GM23338 (cell line): ENCODE data around the gene PPP2R3B.

Source experiments
- CREB1 ChIP-seq: fragments of 250-450 bp; sonication (Bioruptor Pico); IDR thresholded peaks from 2 replicates; pipeline ENCODE4 v1.5.0; 2020; ENCODE audit warnings: low read depth, mild to moderate bottlenecking, moderate library complexity
- CTCF ChIP-seq, 2 experiments: fragments of 200-600 bp in 1 of 2; sonication (generic) in 1 of 2; conservative IDR thresholded peaks; 2 replicates each; pipeline versions ENCODE4 v1.5.1 to v1.6.1; 2016 to 2017; ENCODE audit warnings: antibody characterized with exemption in 2 of 2, low read depth in 2 of 2, mild to moderate bottlenecking in 2 of 2, moderate library complexity in 1 of 2
- EZH2 ChIP-seq: fragments of 200-600 bp; sonication (generic); IDR thresholded peaks from one replicate; pipeline ENCODE4 v1.8.0; 2017; ENCODE audit warnings: antibody characterized with exemption, mild to moderate bottlenecking, low read depth; ENCODE audit not compliant: unreplicated experiment
- EZH2phosphoT487 ChIP-seq: fragments of 200-600 bp; sonication (generic); IDR thresholded peaks from one replicate; pipeline ENCODE4 v1.8.1; 2018; ENCODE audit warnings: antibody characterized with exemption; ENCODE audit not compliant: unreplicated experiment
- REST ChIP-seq: IDR thresholded peaks from one replicate; pipeline ENCODE4 v1.6.1; 2018; ENCODE audit warnings: antibody characterized with exemption; ENCODE audit not compliant: unreplicated experiment
- ZNF331 ChIP-seq: fragments of 250-450 bp; sonication (Bioruptor Pico); IDR thresholded peaks from 2 replicates; pipeline ENCODE4 v1.5.0; 2020; ENCODE audit warnings: low read depth, mild to moderate bottlenecking, moderate library complexity

GRCh38 chrX:320126-320783 is 66.5 kb downstream of the PPP2R3B start:
- no peak for TF ChIP-seq CTCF (conservative IDR thresholded peaks at IDR 0.05; ENCODE audit: low read depth in 2 of 2)
- TF ChIP-seq REST, result no peak
- no peak for TF ChIP-seq ZNF331 (CRISPR knock-in tag)
- no peak for TF ChIP-seq CREB1 (CRISPR knock-in tag)
- TF ChIP-seq EZH2, result no peak
- TF ChIP-seq EZH2phosphoT487, result no peak
